22Rv1 (cell line): ENCODE results near the gene TMEM232.

Experiments used
- CTCF ChIP-seq: fragments of 450-650 bp; IDR thresholded peaks from 2 replicates; pipeline ENCODE4 v1.5.1; 2017; ENCODE audit warnings: mild to moderate bottlenecking
- ZFX ChIP-seq: fragments of 450-650 bp; IDR thresholded peaks from 2 replicates; pipeline ENCODE4 v1.6.1; 2017; ENCODE audit warnings: antibody characterized with exemption, borderline replicate concordance

GRCh38 chr5:110754181-110754580, 27.7 kb upstream of the TMEM232 start:
- no peak for TF ChIP-seq CTCF
- TF ChIP-seq ZFX, result no peak
